Measurements from ENCODE around the gene KY. TPM values are rescaled to one million over a fixed set of nuclear protein-coding genes. Genes with fewer than 3 reads are reported as not detected.

The KY gene
- total RNA-seq, 4 donors from 2014 or later, result 0.88 TPM; not detected in 3

GRCh38 chr3:134677987-134678308 is 27.1 kb upstream of the KY start:
- Histone ChIP-seq H3K27me3 (no peaks in the 10 kb centered on the region), H3K27ac (no peak overlapping the region), H3K4me1 (no peaks in the 10 kb centered on the region), H3K4me3 (no peak overlapping the region), H3K36me3 (no peaks in the 10 kb centered on the region), H3K9me3 (no peaks in the 10 kb centered on the region)
- no peak for DNase-seq
- TF ChIP-seq POLR2A (IDR thresholded peaks at IDR 0.05), result no peak
- TF ChIP-seq CTCF (IDR thresholded peaks at IDR 0.05), result no peak

- TF ChIP-seq CTCF (IDR thresholded peaks at IDR 0.05), result peak in 4 of 6 experiments; percentile 9 to 35 (median 28)
- TF ChIP-seq POLR2A (IDR thresholded peaks at IDR 0.05), result no peak
- H3K36me3 ChIP-seq, result no peaks in the 10 kb centered on the region
- no peaks in the 10 kb centered on the region for H3K4me1 ChIP-seq
- no peaks in the 10 kb centered on the region for H3K9me3 ChIP-seq
- H3K27me3 ChIP-seq, result no peaks in the 10 kb centered on the region
- no peak for DNase-seq
- no peak overlapping the region for H3K4me3 ChIP-seq
- no peak overlapping the region for H3K27ac ChIP-seq
These were observed 26.6 kb upstream of the KY start for GRCh38 chr3:134677196-134677986.

DNA sequence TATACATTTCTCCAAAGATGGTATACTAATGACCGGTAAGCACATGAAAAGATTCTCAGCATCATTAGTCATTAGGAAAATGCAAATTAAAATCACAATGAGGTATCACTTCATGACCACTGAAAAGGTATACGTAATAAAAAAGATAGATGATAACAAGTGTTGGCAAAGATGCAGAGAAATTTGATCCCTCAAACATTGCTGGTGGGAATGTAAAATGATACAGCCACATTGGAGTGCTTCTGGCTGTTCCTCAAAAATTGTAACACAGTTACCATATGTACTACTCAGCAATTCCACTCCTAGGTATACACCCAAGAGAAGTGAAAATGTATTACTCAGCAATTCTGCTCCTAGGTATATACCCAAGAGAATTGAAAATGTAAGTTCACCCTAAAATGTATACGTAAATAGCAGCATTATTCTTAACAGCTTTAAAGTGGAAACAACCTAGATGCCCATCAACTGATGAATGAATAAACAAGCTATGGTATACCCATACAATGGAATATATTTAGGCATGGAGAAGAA is 25.0 kb upstream of the KY start:
- H3K9me3 ChIP-seq, result no peaks in the 10 kb centered on the region
- no peak for TF ChIP-seq POLR2A (IDR thresholded peaks at IDR 0.05)
- no peaks in the 10 kb centered on the region for H3K4me1 ChIP-seq
- H3K27me3 ChIP-seq, result no peaks in the 10 kb centered on the region
- H3K4me3 ChIP-seq, result no peak overlapping the region
- no peak overlapping the region for H3K27ac ChIP-seq
- H3K36me3 ChIP-seq, result no peaks in the 10 kb centered on the region
- DNase-seq, result no peak

DNA sequence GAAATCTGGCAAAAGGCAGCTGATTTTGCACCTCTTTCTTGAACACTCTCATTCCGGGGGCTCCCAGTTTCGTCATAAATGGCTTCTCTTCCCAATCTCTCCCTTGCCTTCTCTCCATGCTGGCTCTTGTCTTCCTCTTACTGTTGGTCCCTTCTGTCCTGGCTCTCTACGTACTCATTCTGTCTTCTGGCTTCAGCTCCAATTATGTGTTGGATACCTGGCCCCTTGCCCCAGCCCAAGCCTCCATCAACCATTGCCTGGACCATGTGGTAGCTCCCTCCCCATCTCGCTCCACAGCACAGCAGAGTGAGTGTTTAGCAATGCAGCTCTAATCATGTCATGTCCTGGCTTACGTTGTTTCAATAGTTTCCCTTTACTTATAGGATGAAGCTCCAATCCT is 21.7 kb upstream of the KY start:
- no peaks in the 10 kb centered on the region for H3K9me3 ChIP-seq
- H3K4me1 ChIP-seq, result no peaks in the 10 kb centered on the region
- no peaks in the 10 kb centered on the region for H3K27me3 ChIP-seq
- no peaks in the 10 kb centered on the region for H3K36me3 ChIP-seq
- H3K27ac ChIP-seq, result no peak overlapping the region
- DNase-seq, result no peak
- TF ChIP-seq POLR2A (IDR thresholded peaks at IDR 0.05) (no peak), CTCF (IDR thresholded peaks at IDR 0.05) (no peak)
- no peak overlapping the region for H3K4me3 ChIP-seq

DNA sequence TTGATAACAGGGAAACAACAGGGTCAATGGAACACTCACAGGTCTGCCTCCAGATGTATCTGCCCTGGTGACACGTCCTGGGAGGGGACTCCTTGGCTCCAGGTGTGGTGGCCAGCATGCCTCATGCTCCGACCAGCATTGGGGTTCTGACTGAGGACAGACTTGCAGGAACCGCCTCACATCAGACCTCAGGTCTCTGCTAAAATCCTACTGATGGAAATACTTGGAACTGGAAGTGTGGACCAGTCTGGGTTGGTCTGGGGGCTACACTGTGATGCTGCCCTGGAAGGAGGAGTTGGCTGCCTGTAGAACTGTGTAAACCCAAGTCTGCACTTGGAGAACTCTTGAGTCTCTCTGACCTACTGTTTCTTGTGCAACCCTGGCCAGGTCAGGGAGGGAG is 17.1 kb upstream of the KY start:
- no peaks in the 10 kb centered on the region for H3K36me3 ChIP-seq
- TF ChIP-seq CTCF (IDR thresholded peaks at IDR 0.05) (no peak), POLR2A (IDR thresholded peaks at IDR 0.05) (no peak)
- no peak overlapping the region for H3K27ac ChIP-seq
- H3K27me3 ChIP-seq, result no peaks in the 10 kb centered on the region
- H3K9me3 ChIP-seq, result no peaks in the 10 kb centered on the region
- DNase-seq, result no peak
- no peaks in the 10 kb centered on the region for H3K4me1 ChIP-seq
- no peak overlapping the region for H3K4me3 ChIP-seq

- H3K27ac ChIP-seq, result no peak overlapping the region
- no peaks in the 10 kb centered on the region for H3K4me1 ChIP-seq
- no peaks in the 10 kb centered on the region for H3K9me3 ChIP-seq
- no peaks in the 10 kb centered on the region for H3K27me3 ChIP-seq
- no peak for DNase-seq
- H3K36me3 ChIP-seq, result no peaks in the 10 kb centered on the region
- no peak for TF ChIP-seq CTCF (IDR thresholded peaks at IDR 0.05)
- no peak for TF ChIP-seq POLR2A (IDR thresholded peaks at IDR 0.05)
- H3K4me3 ChIP-seq, result no peak overlapping the region
These were observed 16.6 kb upstream of the KY start for GRCh38 chr3:134667406-134667805.
